Measurements from ENCODE around the gene ITPRIPL2. TPM values are rescaled to one million over a fixed set of nuclear protein-coding genes. Genes with fewer than 3 reads are reported as not detected.

ITPRIPL2 gene
- total and polyA plus RNA-seq, 12 donors, result 7.7 to 121 (median 53.6) TPM

DNA sequence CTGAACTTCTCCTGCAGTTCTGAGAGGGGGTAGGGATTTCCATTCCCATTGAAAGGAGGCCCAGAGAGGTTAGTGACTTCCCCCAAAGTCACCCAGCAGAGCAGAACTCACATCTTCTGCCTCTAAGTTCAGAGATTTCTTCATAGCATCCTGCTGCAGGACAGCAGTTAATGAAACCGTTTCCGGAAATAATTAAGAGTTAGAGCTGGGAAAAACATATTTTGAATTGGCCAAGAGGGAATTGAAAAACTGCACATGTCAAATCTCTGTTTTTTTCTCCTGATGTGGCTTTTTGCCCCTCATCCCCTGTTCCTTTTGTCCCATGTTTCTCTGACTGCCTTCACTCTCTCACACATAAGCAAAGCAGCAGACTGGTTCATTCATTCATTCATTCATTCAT lies 26.6 kb downstream of the ITPRIPL2 start:
- Histone ChIP-seq H3K27ac (no peak overlapping the region), H3K27me3 (no peaks in the 10 kb centered on the region), H3K9me3 (replicated peaks in 1 of 3) (no peaks in the 10 kb centered on the region), H3K4me1 (replicated peaks in 1 of 2) (peaks cover 0 to 23% of the 10 kb centered on the region in 2 donors), H3K4me3 (no peak overlapping the region), H3K36me3 (replicated peaks in 1 of 2) (no peaks in the 10 kb centered on the region)
- no peak for DNase-seq
- intact Hi-C loops (cut with DNase I), result no loop called here
- TF ChIP-seq POLR2A (IDR thresholded peaks at IDR 0.05), result no peak
- TF ChIP-seq, protein P1, sequence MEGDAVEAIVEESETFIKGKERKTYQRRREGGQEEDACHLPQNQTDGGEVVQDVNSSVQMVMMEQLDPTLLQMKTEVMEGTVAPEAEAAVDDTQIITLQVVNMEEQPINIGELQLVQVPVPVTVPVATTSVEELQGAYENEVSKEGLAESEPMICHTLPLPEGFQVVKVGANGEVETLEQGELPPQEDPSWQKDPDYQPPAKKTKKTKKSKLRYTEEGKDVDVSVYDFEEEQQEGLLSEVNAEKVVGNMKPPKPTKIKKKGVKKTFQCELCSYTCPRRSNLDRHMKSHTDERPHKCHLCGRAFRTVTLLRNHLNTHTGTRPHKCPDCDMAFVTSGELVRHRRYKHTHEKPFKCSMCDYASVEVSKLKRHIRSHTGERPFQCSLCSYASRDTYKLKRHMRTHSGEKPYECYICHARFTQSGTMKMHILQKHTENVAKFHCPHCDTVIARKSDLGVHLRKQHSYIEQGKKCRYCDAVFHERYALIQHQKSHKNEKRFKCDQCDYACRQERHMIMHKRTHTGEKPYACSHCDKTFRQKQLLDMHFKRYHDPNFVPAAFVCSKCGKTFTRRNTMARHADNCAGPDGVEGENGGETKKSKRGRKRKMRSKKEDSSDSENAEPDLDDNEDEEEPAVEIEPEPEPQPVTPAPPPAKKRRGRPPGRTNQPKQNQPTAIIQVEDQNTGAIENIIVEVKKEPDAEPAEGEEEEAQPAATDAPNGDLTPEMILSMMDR (IDR thresholded peaks at IDR 0.05), result no peak
- 52 to 77% (median 70%) methylated on average over 2 of the region's 2 CpGs for WGBS, 4 donors

DNA sequence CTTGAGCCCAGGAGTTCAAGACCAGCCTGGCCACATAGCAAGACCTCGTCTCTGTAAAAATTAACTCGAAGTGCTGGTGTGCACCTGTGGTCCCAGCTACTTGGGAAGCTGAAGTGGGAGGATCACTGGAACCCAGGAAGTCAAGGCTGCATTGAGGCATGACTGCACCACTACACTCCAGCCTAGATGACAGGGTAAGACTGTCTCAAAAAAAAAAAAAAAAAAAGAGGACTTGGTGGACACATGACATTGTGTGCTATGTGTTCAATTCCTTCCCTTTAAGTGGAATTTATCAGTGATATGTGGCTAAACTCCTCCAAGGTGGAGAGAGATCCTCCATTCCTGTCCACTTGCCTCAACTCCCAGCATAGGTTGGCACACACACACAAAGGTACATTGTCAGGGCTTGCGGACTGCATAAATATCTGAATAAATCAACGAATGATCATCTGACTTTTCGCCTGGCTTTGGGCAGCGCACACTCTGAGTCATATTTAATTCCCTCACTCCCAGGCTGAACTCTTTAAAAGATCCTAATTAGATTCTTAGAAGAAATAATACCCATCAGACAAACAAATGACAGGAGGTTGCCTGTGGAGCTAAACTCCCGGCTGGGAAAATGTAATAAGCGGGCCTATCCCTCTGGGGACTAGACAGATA lies 29.3 kb downstream of the ITPRIPL2 start:
- H3K27me3 ChIP-seq, result no peaks in the 10 kb centered on the region
- no peak overlapping the region for H3K27ac ChIP-seq
- H3K36me3 ChIP-seq (replicated peaks in 1 of 2), result no peaks in the 10 kb centered on the region
- 85 to 93% (median 89%) methylated on average over 8 of the region's 8 CpGs for WGBS, 4 donors
- TF ChIP-seq, protein P1 (IDR thresholded peaks at IDR 0.05), result no peak
- no peak for TF ChIP-seq POLR2A (IDR thresholded peaks at IDR 0.05)
- no peak overlapping the region for H3K4me3 ChIP-seq
- intact Hi-C loops (cut with DNase I), result no loop called here
- DNase-seq, result no peak
- H3K9me3 ChIP-seq (replicated peaks in 1 of 3), result no peaks in the 10 kb centered on the region
- H3K4me1 ChIP-seq (replicated peaks in 1 of 2), result peaks cover 0 to 13% of the 10 kb centered on the region in 2 donors

DNA sequence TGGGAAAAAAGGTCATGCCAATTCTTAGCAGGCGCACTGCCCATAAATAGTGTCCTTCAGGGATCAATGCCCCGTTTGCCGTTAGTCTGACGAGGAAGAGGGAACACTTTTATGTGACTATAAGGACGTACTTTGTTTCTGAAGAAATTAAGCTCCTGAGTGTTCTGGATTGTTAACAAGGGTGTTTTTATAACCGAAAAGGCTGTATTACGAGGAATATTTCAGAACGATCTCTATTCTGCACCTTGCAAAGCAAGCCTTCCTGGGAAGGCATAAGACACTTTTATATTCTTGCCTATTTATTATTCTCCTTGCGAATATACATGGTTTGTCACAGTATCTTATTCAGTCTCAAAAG lies 29.8 kb downstream of the ITPRIPL2 start:
- Histone ChIP-seq H3K4me1 (replicated peaks in 1 of 2) (peaks cover 0 to 12% of the 10 kb centered on the region in 2 donors), H3K4me3 (no peak overlapping the region), H3K27ac (no peak overlapping the region), H3K9me3 (replicated peaks in 1 of 3) (no peaks in the 10 kb centered on the region), H3K36me3 (replicated peaks in 1 of 2) (no peaks in the 10 kb centered on the region), H3K27me3 (no peaks in the 10 kb centered on the region)
- TF ChIP-seq, protein P1 (IDR thresholded peaks at IDR 0.05), result no peak
- TF ChIP-seq POLR2A (IDR thresholded peaks at IDR 0.05), result no peak
- WGBS, 4 donors, result 74 to 84% (median 79%) methylated on average over 9 of the region's 9 CpGs
- intact Hi-C loops (cut with DNase I), result no loop called here
- no peak for DNase-seq

DNA sequence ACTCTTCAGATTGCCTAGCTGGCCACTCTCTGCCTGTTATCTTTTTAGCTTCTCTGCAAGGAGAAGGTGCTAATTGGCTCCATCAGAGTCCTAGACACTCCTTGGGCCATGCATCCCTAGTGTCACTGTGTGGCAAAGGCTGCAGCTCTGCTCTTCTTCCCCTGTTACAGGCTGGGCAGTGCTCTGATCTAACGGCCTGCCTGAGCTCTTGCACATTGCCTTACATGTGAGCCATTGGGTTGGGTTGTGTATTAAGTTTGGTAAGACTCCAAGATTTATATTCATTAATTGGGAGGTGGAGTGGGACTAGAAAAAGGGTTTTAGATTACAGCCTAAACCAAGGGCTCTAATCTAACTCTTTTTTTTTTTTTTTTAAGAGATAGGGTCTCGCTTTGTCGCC lies 31.2 kb downstream of the ITPRIPL2 start:
- Histone ChIP-seq H3K4me1 (replicated peaks in 1 of 2) (no peaks in the 10 kb centered on the region), H3K27me3 (no peaks in the 10 kb centered on the region), H3K27ac (no peak overlapping the region), H3K9me3 (replicated peaks in 1 of 3) (no peaks in the 10 kb centered on the region), H3K4me3 (no peak overlapping the region), H3K36me3 (replicated peaks in 1 of 2) (no peaks in the 10 kb centered on the region)
- TF ChIP-seq, protein P1 (IDR thresholded peaks at IDR 0.05), result no peak
- TF ChIP-seq POLR2A (IDR thresholded peaks at IDR 0.05), result no peak
- DNase-seq, result no peak
- WGBS, 4 donors, result 75 to 85% (median 79%) methylated on average over 3 of the region's 3 CpGs
- intact Hi-C loops (cut with DNase I), result no loop called here
